OCI-LY1 (cell line): ENCODE data around the gene MED13L.
"Not testable (repeated sequence)": the region's sequence is repeated elsewhere in the genome, so short reads cannot be mapped to it uniquely, and the experiment has no call there.

Experiments used
- H2AFZ ChIP-seq: fragments of 200-600 bp; sonication (generic), shearing (Covaris generic); 2 replicates; pipeline ENCODE4 v1.6.0; 2014; ENCODE audit warnings: antibody characterized with exemption, mild to moderate bottlenecking, low read length
- H3F3A ChIP-seq: fragments of 200-600 bp; sonication (generic), shearing (Covaris generic); 2 replicates; pipeline ENCODE4 v1.6.0; 2014; ENCODE audit warnings: mild to moderate bottlenecking, antibody characterized with exemption, low read length, moderate library complexity; ENCODE audit not compliant: insufficient read depth
- H3K27ac ChIP-seq: fragments of 200-600 bp; sonication (generic); 2 replicates; pipeline ENCODE4 v1.5.1; 2014; ENCODE audit warnings: low read length, mixed run types, mild to moderate bottlenecking, low read depth; ENCODE audit not compliant: poor library complexity, severe bottlenecking
- H3K27me3 ChIP-seq: fragments of 200-600 bp; sonication (generic); 2 replicates; pipeline ENCODE4 v1.6.0; 2014; ENCODE audit warnings: antibody characterized with exemption, mild to moderate bottlenecking, low read length, moderate library complexity; ENCODE audit not compliant: insufficient read depth
- H3K36me3 ChIP-seq: fragments of 200-600 bp; sonication (generic); 2 replicates; pipeline ENCODE4 v1.6.1; 2014; ENCODE audit warnings: mild to moderate bottlenecking, antibody characterized with exemption, low read length, moderate library complexity, mixed read lengths; ENCODE audit not compliant: insufficient read depth
- H3K4me1 ChIP-seq: fragments of 200-600 bp; sonication (generic); 2 replicates; pipeline ENCODE4 v1.5.1; 2014; ENCODE audit warnings: mild to moderate bottlenecking, low read length, moderate library complexity; ENCODE audit not compliant: insufficient read depth, severe bottlenecking
- H3K4me2 ChIP-seq: fragments of 200-600 bp; sonication (generic), shearing (Covaris generic); 2 replicates; pipeline ENCODE4 v1.6.1; 2014; ENCODE audit warnings: low read length
- H3K4me3 ChIP-seq: fragments of 200-600 bp; sonication (generic); 2 replicates; pipeline ENCODE4 v1.5.1; 2014; ENCODE audit warnings: low read length, low read depth, mild to moderate bottlenecking, mixed read lengths; ENCODE audit not compliant: poor library complexity, severe bottlenecking
- H3K79me2 ChIP-seq: fragments of 200-600 bp; shearing (Covaris generic); 2 replicates; pipeline ENCODE4 v1.6.1; 2016; ENCODE audit warnings: mixed run types, low read length, mixed read lengths; ENCODE audit not compliant: insufficient read depth
- H3K9ac ChIP-seq: fragments of 200-600 bp; sonication (generic), shearing (Covaris generic); 2 replicates; pipeline ENCODE4 v1.6.1; 2014; ENCODE audit warnings: mild to moderate bottlenecking, low read length, mixed read lengths
- H3K9me2 ChIP-seq: fragments of 200-600 bp; sonication (generic), shearing (Covaris generic); 2 replicates; pipeline ENCODE4 v1.6.1; 2014; ENCODE audit warnings: low read depth, mild to moderate bottlenecking, low read length, mixed read lengths
- H3K9me3 ChIP-seq: fragments of 200-600 bp; shearing (Covaris generic); 2 replicates; pipeline ENCODE4 v1.6.1; 2014; ENCODE audit warnings: low read length, mixed read lengths
- H4K20me1 ChIP-seq: fragments of 200-600 bp; sonication (generic), shearing (Covaris generic); 2 replicates; pipeline ENCODE4 v1.6.0; 2016; ENCODE audit warnings: mild to moderate bottlenecking, low read length; ENCODE audit not compliant: insufficient read depth
- CTCF ChIP-seq: fragments of 200-600 bp; sonication (generic), shearing (Covaris generic); IDR thresholded peaks from 2 replicates; pipeline ENCODE4 v1.5.1; 2017; ENCODE audit warnings: mild to moderate bottlenecking, antibody characterized with exemption, low read length, moderate library complexity, mixed read lengths
- EZH2 ChIP-seq: fragments of 200-600 bp; sonication (generic), shearing (Covaris generic); IDR thresholded peaks from 2 replicates; pipeline ENCODE4 v1.8.0; 2017; ENCODE audit warnings: borderline replicate concordance, mixed run types, mild to moderate bottlenecking, antibody characterized with exemption, low read length, moderate library complexity, mixed read lengths

Gene MED13L

DNA sequence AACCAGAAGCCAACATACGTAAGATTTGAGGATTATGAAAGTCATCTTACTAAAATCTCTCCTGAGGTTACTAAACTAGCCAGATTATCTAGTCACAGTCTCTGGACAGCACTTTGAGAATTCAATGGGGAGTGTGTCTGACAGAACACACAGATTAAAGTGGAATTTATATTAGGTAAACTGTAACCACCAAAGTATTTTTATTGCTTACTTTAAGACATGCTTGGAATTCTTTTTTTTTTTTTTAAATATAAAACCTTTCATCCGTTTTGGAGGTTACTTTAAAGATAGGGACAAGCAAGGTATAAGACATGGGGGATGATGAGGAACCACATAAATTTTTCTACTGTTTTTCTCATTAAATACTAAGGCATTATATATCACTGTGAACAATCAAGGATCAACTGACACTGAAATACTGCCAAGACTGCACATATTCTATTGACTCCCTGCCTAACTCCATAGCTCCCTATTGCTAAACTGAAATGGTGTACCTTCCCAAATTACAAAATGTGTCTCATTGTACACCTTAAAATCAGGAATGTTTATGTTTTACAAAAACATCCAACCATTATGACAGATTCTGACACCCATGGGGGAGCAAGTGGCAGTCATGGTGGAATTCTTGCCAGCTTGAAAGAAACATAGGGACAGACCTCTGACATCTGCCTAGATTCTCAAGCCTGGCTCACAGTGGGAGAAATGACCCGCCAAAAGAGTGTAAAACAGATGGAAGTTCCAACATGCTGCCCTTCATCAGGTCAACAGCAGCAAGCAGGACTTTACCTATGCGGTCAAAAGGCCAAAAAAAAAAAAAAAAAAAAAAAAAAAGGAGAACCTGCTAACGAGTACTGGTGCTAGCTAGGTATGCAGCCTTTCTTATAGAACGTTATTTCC is 239.3 kb downstream of the MED13L start:
- no peaks in the 10 kb centered on the region for H3K27me3 ChIP-seq
- no peaks in the 10 kb centered on the region for H3F3A ChIP-seq
- H3K4me1 ChIP-seq, result no peaks in the 10 kb centered on the region
- H2AFZ ChIP-seq, result no peak overlapping the region
- H3K9ac ChIP-seq, result no peak overlapping the region
- no peaks in the 10 kb centered on the region for H3K36me3 ChIP-seq
- H3K4me2 ChIP-seq, result no peak overlapping the region
- no peaks in the 10 kb centered on the region for H3K79me2 ChIP-seq
- no peaks in the 10 kb centered on the region for H4K20me1 ChIP-seq
- H3K27ac ChIP-seq, result no peak overlapping the region
- no peak overlapping the region for H3K4me3 ChIP-seq
- no peaks in the 10 kb centered on the region for H3K9me3 ChIP-seq
- H3K9me2 ChIP-seq, result no peaks in the 10 kb centered on the region
- no peak for TF ChIP-seq CTCF
- TF ChIP-seq EZH2, result no peak

DNA sequence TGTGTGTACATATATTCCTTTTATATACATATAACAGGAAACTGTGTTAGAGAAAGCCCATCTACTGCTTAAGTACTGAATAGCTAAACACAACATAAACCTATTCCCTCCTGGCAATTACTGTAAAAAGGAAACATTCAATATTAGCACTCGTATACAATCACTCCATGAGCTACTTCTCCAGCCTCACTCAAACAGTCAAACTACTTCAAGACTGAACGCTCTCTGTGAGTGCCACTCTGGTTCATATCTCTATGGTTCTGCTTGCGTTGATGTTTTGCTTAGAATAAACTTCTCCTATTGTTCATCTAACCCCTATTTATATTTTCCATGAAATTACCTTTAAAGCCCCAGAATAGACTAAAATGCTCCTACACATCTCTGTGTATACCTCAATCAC is 243.7 kb downstream of the MED13L start:
- no peaks in the 10 kb centered on the region for H3F3A ChIP-seq

DNA sequence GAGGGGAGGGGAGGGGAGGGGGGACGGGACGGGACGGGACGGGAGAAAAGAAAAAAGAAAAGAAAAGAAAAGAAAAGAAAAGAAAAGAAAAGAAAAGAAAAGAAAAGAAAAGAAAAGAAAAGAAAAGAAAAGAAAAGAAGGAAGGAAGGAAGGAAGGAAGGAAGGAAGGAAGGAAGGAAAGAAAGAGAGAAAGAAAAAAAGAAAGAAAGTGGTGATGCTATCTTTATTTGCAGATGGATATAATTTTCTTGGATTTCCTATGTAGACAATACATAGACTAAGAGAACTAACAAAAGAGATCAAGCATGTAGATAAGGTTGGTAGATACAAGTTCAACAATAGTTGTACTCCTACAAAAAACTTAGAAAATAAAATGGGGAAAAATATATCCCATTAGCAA is 245.9 kb downstream of the MED13L start:
- H3K4me2 ChIP-seq, H3K9me3 ChIP-seq, H3K27me3 ChIP-seq, H3K4me1 ChIP-seq, H3K79me2 ChIP-seq, H3K4me3 ChIP-seq, H3K9me2 ChIP-seq, H3K27ac ChIP-seq, H3F3A ChIP-seq, H4K20me1 ChIP-seq, H2AFZ ChIP-seq, H3K9ac ChIP-seq, H3K36me3 ChIP-seq: not testable (repeated sequence)

More for the DNA sequence above, 243.7 kb downstream of the MED13L start:
- TF ChIP-seq EZH2, result no peak
- no peaks in the 10 kb centered on the region for H3K4me1 ChIP-seq
- no peaks in the 10 kb centered on the region for H3K9me2 ChIP-seq
- H3K27me3 ChIP-seq, result no peaks in the 10 kb centered on the region
- H3K27ac ChIP-seq, result no peak overlapping the region
- no peaks in the 10 kb centered on the region for H3K9me3 ChIP-seq
- H3K4me2 ChIP-seq, result no peak overlapping the region
- no peaks in the 10 kb centered on the region for H3K79me2 ChIP-seq
- no peaks in the 10 kb centered on the region for H4K20me1 ChIP-seq
- no peak overlapping the region for H3K4me3 ChIP-seq
- H3K9ac ChIP-seq, result no peak overlapping the region
- no peaks in the 10 kb centered on the region for H3K36me3 ChIP-seq
- H2AFZ ChIP-seq, result no peak overlapping the region

- Histone ChIP-seq H3K27me3 (no peaks in the 10 kb centered on the region), H3K4me3 (no peak overlapping the region), H4K20me1 (no peaks in the 10 kb centered on the region), H3K9ac (no peak overlapping the region), H3K36me3 (no peaks in the 10 kb centered on the region), H3K79me2 (no peaks in the 10 kb centered on the region), H3K27ac (no peak overlapping the region), H3K9me2 (no peaks in the 10 kb centered on the region), H2AFZ (no peak overlapping the region), H3K4me1 (peaks cover 7% of the 10 kb centered on the region), H3K4me2 (no peak overlapping the region), H3K9me3 (no peaks in the 10 kb centered on the region), H3F3A (no peaks in the 10 kb centered on the region)
- TF ChIP-seq EZH2, result no peak
- TF ChIP-seq CTCF, result no peak
Measured at GRCh38 chr12:116028619-116029018, 248.9 kb downstream of the MED13L start.
